ENCODE data around the gene CACNA2D2.

The CACNA2D2 gene

DNA sequence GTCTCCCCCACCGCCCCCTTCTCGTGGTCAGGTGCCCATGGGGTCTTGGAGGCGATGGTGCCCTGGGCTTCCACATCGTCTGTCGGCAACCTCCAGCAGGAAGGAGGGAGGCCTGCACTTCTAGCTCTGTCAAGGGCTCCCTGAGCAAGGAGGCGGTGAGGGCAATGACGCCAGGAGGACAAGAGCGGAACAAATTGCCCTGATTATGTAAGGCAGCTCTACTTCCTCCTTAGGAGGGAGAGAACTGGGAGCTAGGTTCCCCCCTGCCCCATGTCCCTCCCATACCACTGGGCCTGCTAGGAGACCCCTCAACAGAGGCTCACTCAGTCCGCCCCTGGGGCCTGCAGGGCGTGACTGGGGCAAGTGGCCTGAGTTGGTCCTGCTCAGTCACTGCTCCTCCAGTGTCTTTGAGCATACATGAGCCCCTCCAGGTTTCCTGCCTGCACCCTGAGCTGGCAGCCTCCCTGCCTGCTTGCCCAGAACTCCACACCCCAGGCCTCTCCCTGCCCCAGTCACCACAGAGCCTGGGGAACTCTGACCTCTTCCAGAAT is 56.1 kb downstream of the CACNA2D2 start:
- no peaks in the 10 kb centered on the region for H3K4me1 ChIP-seq
- H3K79me2 ChIP-seq = peaks cover 2% of the 10 kb centered on the region

DNA sequence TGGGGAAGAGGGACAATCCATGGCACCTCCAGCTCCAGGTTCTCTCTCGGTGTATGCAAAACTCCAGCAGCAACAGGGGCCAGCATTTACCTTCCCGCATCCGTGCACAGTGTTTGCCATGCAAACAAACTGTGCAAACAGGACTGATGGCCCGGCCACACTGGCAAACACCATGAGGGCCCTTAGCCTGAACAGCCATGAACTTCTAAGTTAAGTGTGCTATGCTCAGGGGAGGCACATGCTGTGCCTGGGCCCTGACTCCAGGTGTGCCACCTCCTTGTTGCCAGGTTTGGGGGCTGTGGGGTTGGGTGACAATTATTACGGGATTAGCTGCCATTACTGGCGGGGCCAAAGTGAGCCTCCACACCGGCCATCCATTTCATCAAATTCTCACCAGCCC is 57.5 kb downstream of the CACNA2D2 start:
- TF ChIP-seq, protein P1, sequence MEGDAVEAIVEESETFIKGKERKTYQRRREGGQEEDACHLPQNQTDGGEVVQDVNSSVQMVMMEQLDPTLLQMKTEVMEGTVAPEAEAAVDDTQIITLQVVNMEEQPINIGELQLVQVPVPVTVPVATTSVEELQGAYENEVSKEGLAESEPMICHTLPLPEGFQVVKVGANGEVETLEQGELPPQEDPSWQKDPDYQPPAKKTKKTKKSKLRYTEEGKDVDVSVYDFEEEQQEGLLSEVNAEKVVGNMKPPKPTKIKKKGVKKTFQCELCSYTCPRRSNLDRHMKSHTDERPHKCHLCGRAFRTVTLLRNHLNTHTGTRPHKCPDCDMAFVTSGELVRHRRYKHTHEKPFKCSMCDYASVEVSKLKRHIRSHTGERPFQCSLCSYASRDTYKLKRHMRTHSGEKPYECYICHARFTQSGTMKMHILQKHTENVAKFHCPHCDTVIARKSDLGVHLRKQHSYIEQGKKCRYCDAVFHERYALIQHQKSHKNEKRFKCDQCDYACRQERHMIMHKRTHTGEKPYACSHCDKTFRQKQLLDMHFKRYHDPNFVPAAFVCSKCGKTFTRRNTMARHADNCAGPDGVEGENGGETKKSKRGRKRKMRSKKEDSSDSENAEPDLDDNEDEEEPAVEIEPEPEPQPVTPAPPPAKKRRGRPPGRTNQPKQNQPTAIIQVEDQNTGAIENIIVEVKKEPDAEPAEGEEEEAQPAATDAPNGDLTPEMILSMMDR (IDR thresholded peaks at IDR 0.05) = no peak
- no peak overlapping the region for H3K9ac ChIP-seq
- H3K27me3 ChIP-seq (ENCODE audit: control insufficient read depth, insufficient read depth, low read length) = no peaks in the 10 kb centered on the region
- no peak overlapping the region for H3K4me2 ChIP-seq (ENCODE audit: low read length)
- no peak overlapping the region for H3K27ac ChIP-seq
- peaks cover 2% of the 10 kb centered on the region for H3K79me2 ChIP-seq
- no peaks in the 10 kb centered on the region for H3K4me1 ChIP-seq
- no peak overlapping the region for H3K4me3 ChIP-seq (ENCODE audit: low read depth, low read length)
- no peaks in the 10 kb centered on the region for H3K36me3 ChIP-seq (ENCODE audit: control insufficient read depth, insufficient read depth, low read length)
- H3K9me3 ChIP-seq (ENCODE audit: control insufficient read depth, low read length) = no peaks in the 10 kb centered on the region
- H2AFZ ChIP-seq = no peak overlapping the region

More for the DNA sequence above, 56.1 kb downstream of the CACNA2D2 start:
- no peak overlapping the region for H3K4me3 ChIP-seq (ENCODE audit: low read depth, low read length)
- H2AFZ ChIP-seq = no peak overlapping the region
- H3K4me2 ChIP-seq (ENCODE audit: low read length) = no peak overlapping the region
- no peaks in the 10 kb centered on the region for H3K27me3 ChIP-seq (ENCODE audit: control insufficient read depth, insufficient read depth, low read length)
- TF ChIP-seq, protein P1 (IDR thresholded peaks at IDR 0.05) = no peak
- H3K9me3 ChIP-seq (ENCODE audit: control insufficient read depth, low read length) = no peaks in the 10 kb centered on the region
- H3K27ac ChIP-seq = no peak overlapping the region
- H3K9ac ChIP-seq = no peak overlapping the region
- H3K36me3 ChIP-seq (ENCODE audit: control insufficient read depth, insufficient read depth, low read length) = no peaks in the 10 kb centered on the region

DNA sequence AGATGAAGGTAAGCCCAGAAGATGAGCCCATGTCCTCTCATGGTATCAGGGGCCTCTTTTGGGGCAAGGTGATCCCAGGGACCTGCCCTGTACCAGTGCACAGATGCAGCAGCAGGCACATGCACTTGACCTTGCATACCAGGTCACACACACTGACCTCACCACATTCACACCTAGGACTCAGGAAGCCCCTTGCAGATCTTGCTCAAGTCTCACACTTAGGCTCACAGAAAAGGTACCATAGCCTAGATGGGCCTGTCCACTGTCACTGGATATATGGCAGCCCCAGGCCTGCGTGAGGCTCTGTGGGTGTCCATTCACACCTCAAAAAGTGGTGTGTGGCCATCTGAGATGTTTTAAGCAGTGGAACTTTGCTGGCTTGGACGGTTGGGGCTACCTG is 58.7 kb downstream of the CACNA2D2 start:
- Histone ChIP-seq H3K4me2 (ENCODE audit: low read length) (no peak overlapping the region), H3K9me3 (ENCODE audit: control insufficient read depth, low read length) (no peaks in the 10 kb centered on the region), H3K27ac (no peak overlapping the region), H3K36me3 (ENCODE audit: control insufficient read depth, insufficient read depth, low read length) (no peaks in the 10 kb centered on the region), H3K27me3 (ENCODE audit: control insufficient read depth, insufficient read depth, low read length) (no peaks in the 10 kb centered on the region), H2AFZ (no peak overlapping the region), H3K9ac (no peak overlapping the region), H3K4me3 (ENCODE audit: low read depth, low read length) (no peak overlapping the region), H3K79me2 (no peaks in the 10 kb centered on the region), H3K4me1 (no peaks in the 10 kb centered on the region)
- TF ChIP-seq, protein P1 (IDR thresholded peaks at IDR 0.05) = no peak

DNA sequence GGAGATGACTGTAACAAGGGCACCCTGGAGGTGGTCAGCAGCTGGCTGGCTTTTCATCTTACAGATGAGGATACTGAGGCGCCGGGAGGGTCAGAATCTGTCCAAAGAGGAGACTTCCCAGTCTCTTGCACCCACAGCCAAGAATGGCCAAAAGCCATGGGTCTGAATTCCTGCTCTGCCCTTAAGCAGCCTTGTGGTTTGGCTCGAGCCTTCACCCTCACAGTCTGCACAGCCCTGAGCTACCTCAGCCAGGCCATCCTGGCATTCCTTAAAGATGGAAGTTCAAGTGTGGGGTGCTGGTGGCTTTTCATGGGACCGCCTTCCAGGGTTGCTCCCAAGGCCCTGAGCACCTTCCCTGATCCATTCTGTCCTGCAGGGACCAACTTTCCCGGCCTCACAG is 59.2 kb downstream of the CACNA2D2 start:
- H3K4me3 ChIP-seq (ENCODE audit: low read depth, low read length) = no peak overlapping the region
- TF ChIP-seq, protein P1 (IDR thresholded peaks at IDR 0.05) = no peak
- no peak overlapping the region for H3K4me2 ChIP-seq (ENCODE audit: low read length)
- no peak overlapping the region for H3K9ac ChIP-seq
- H3K4me1 ChIP-seq = no peaks in the 10 kb centered on the region
- H3K36me3 ChIP-seq (ENCODE audit: control insufficient read depth, insufficient read depth, low read length) = no peaks in the 10 kb centered on the region
- H3K27me3 ChIP-seq (ENCODE audit: control insufficient read depth, insufficient read depth, low read length) = no peaks in the 10 kb centered on the region
- H3K79me2 ChIP-seq = no peaks in the 10 kb centered on the region
- H2AFZ ChIP-seq = no peak overlapping the region
- H3K27ac ChIP-seq = no peak overlapping the region
- no peaks in the 10 kb centered on the region for H3K9me3 ChIP-seq (ENCODE audit: control insufficient read depth, low read length)

DNA sequence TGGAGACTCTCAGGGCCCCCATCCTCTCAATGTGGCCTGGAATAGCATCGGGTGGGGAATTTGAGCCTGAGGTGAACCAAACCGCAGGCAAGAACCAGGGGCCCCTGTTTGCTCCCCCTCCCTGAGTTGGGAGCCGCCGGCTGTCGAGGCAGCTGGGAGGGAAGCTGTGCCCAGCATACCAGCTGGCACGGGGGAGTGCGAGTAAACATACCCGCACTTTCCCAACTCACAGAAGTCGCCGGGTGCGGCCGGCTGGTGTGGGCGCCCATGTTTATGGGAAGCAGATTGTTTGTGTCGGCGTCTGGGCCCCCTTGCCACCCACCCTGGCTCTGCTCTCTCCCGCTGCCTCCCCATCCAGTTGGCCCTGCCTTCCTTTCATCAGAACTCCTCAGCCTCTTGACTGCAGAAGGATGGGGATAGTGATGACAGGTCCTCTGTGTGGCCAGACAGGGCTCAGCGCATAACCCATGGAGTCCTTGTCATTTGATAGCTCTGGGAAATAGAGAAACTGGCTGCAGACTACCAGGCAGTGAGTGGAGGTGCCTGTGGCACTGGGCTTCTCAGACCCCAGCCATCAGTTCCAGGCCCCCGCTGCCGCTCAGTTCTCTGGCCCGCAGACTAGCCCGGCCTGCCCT is 60.4 kb downstream of the CACNA2D2 start:
- Histone ChIP-seq H3K9ac (no peak overlapping the region), H3K9me3 (ENCODE audit: control insufficient read depth, low read length) (no peaks in the 10 kb centered on the region), H3K79me2 (no peaks in the 10 kb centered on the region)

More for the DNA sequence above, 60.4 kb downstream of the CACNA2D2 start:
- Histone ChIP-seq H3K36me3 (ENCODE audit: control insufficient read depth, insufficient read depth, low read length) (no peaks in the 10 kb centered on the region), H3K4me3 (ENCODE audit: low read depth, low read length) (no peak overlapping the region), H3K27me3 (ENCODE audit: control insufficient read depth, insufficient read depth, low read length) (no peaks in the 10 kb centered on the region), H2AFZ (no peak overlapping the region), H3K27ac (no peak overlapping the region), H3K4me1 (no peaks in the 10 kb centered on the region), H3K4me2 (ENCODE audit: low read length) (no peak overlapping the region)
- TF ChIP-seq, protein P1 (IDR thresholded peaks at IDR 0.05) = no peak

Data from parathyroid adenoma (tissue), 2 donors.